GM23248 (cell line): Measurements from ENCODE around the gene ACSL4. TPM values are rescaled to one million over a fixed set of nuclear protein-coding genes. Genes with fewer than 3 reads are reported as not detected.

Experiments used
- DNase-seq: peaks from one replicate; pipeline ENCODE4 v3.0.0-alpha.2; 2015
- H2AFZ ChIP-seq: fragments of 200-600 bp; sonication (generic); 2 replicates; pipeline ENCODE4 v1.6.1; 2016; ENCODE audit warnings: antibody characterized with exemption
- H3F3A ChIP-seq: fragments of 200-600 bp; sonication (generic); 2 replicates; pipeline ENCODE4 v1.6.1; 2016; ENCODE audit warnings: mild to moderate bottlenecking, antibody characterized with exemption, mixed run types; ENCODE audit not compliant: insufficient read depth
- H3K27ac ChIP-seq: fragments of 200-600 bp; sonication (generic); 2 replicates; pipeline ENCODE4 v1.5.1; 2016; ENCODE audit warnings: mild to moderate bottlenecking
- H3K27me3 ChIP-seq: fragments of 200-600 bp; sonication (generic); replicated peaks from 2 replicates; pipeline ENCODE4 v1.6.1; 2016; ENCODE audit warnings: mild to moderate bottlenecking; ENCODE audit not compliant: insufficient read depth
- H3K36me3 ChIP-seq: fragments of 200-600 bp; sonication (generic); 2 replicates; pipeline ENCODE4 v1.6.1; 2016; ENCODE audit warnings: low read depth, mild to moderate bottlenecking
- H3K4me1 ChIP-seq: fragments of 200-600 bp; sonication (generic); 2 replicates; pipeline ENCODE4 v1.6.1; 2016; ENCODE audit warnings: mild to moderate bottlenecking; ENCODE audit not compliant: insufficient read depth
- H3K4me2 ChIP-seq: fragments of 200-600 bp; sonication (generic); one replicate; pipeline ENCODE4 v1.6.1; 2016; ENCODE audit warnings: mild to moderate bottlenecking; ENCODE audit not compliant: unreplicated experiment
- H3K4me3 ChIP-seq: fragments of 200-600 bp; sonication (generic); 2 replicates; pipeline ENCODE4 v1.5.1; 2016; ENCODE audit warnings: mild to moderate bottlenecking
- H3K79me2 ChIP-seq: fragments of 200-600 bp; sonication (generic); 2 replicates; pipeline ENCODE4 v1.6.1; 2016; ENCODE audit warnings: mild to moderate bottlenecking; ENCODE audit not compliant: insufficient read depth
- H3K9ac ChIP-seq: fragments of 200-600 bp; sonication (generic); 2 replicates; pipeline ENCODE4 v1.6.1; 2016; ENCODE audit warnings: mild to moderate bottlenecking
- H3K9me2 ChIP-seq: fragments of 200-600 bp; sonication (generic); 2 replicates; pipeline ENCODE4 v1.6.1; 2016; ENCODE audit warnings: mixed run types, mild to moderate bottlenecking, moderate library complexity; ENCODE audit not compliant: insufficient read depth
- H3K9me3 ChIP-seq: fragments of 200-600 bp; sonication (generic); one replicate; pipeline ENCODE4 v1.6.1; 2017; ENCODE audit warnings: low read depth
- H4K20me1 ChIP-seq: fragments of 200-600 bp; sonication (generic); 2 replicates; pipeline ENCODE4 v1.6.0; 2016; ENCODE audit not compliant: insufficient read depth
- EZH2 ChIP-seq: fragments of 200-600 bp; sonication (generic); IDR thresholded peaks from 2 replicates; pipeline ENCODE4 v1.6.1; 2018; ENCODE audit warnings: antibody characterized with exemption, mild to moderate bottlenecking; ENCODE audit not compliant: insufficient read depth, poor library complexity, severe bottlenecking
- EZH2phosphoT487 ChIP-seq: fragments of 200-600 bp; sonication (generic); IDR thresholded peaks from 2 replicates; pipeline ENCODE4 v1.6.1; 2018; ENCODE audit warnings: antibody characterized with exemption, moderate library complexity, mild to moderate bottlenecking, low read depth; ENCODE audit not compliant: insufficient read depth
- WGBS, 2 experiments: methylation state at CpG; one replicate each; pipeline ENCODE4 v1.1.6; 2015 to 2017; ENCODE audit warnings: low lambda C conversion rate in 2 of 2, low coverage in 1 of 2; ENCODE audit errors: missing lambda C conversion rate in 2 of 2; 5-methylcytosine and 5-hydroxymethylcytosine counted together
- in situ Hi-C: fragments of 300-500 bp; cut with MboI; formaldehyde crosslinking; loops from 2 replicates; pipeline ENCODE4 v1.15.0; 2020
- polyA plus RNA-seq: library from polyadenylated mRNA; unstranded; fragments of >200 nt; fragmentation: Nextera tagmentation; extraction: Ambion mirVana; gene quantifications from 2 replicates; pipeline ENCODE4 v1.2.1, GENCODE V29; 2016
- total RNA-seq: library from RNA; depleted of rRNA; stranded (reverse); fragments of >200 nt; shearing (Covaris generic); gene quantifications from 2 replicates; pipeline ENCODE4 v1.2.3, GENCODE V29; 2014

The ACSL4 gene
- total and polyA plus RNA-seq, 2 experiments from 2014 or later: 33.2 to 81.7 TPM

GRCh38 chrX:109760922-109761250 is 27.8 kb upstream of the ACSL4 start:
- Histone ChIP-seq H3K9me2 (no peaks in the 10 kb centered on the region), H3K27ac (no peak overlapping the region), H3K9me3 (no peaks in the 10 kb centered on the region), H3K27me3 (no peaks in the 10 kb centered on the region), H3K4me3 (no peak overlapping the region), H3K9ac (no peak overlapping the region), H3K4me1 (no peaks in the 10 kb centered on the region), H2AFZ (no peak overlapping the region), H3F3A (no peaks in the 10 kb centered on the region), H3K79me2 (no peaks in the 10 kb centered on the region), H4K20me1 (no peaks in the 10 kb centered on the region), H3K4me2 (no peak overlapping the region), H3K36me3 (no peaks in the 10 kb centered on the region)
- no peak for DNase-seq
- TF ChIP-seq EZH2phosphoT487 (no peak), EZH2 (no peak)
- in situ Hi-C loops: no loop called here
- WGBS, 2 experiments: 27 to 41% methylated on average over 2 of the region's 2 CpGs

- in situ Hi-C loops: no loop called here
- no peak overlapping the region for H2AFZ ChIP-seq
- WGBS, 2 experiments: 52 to 75% methylated on average over 4 to 5 of the region's 5 CpGs
- DNase-seq: no peak
- H3K36me3 ChIP-seq: no peaks in the 10 kb centered on the region
- no peaks in the 10 kb centered on the region for H3K79me2 ChIP-seq
- no peaks in the 10 kb centered on the region for H3K27me3 ChIP-seq
- no peaks in the 10 kb centered on the region for H3K9me3 ChIP-seq
- H3K27ac ChIP-seq: no peak overlapping the region
- no peaks in the 10 kb centered on the region for H3K9me2 ChIP-seq
- no peaks in the 10 kb centered on the region for H3K4me1 ChIP-seq
- TF ChIP-seq EZH2 (no peak), EZH2phosphoT487 (no peak)
- H3K4me2 ChIP-seq: no peak overlapping the region
- no peak overlapping the region for H3K4me3 ChIP-seq
- no peak overlapping the region for H3K9ac ChIP-seq
- H4K20me1 ChIP-seq: no peaks in the 10 kb centered on the region
- no peaks in the 10 kb centered on the region for H3F3A ChIP-seq
These were observed 27.3 kb upstream of the ACSL4 start for GRCh38 chrX:109760209-109760921.

GRCh38 chrX:109753256-109753655 is 20.2 kb upstream of the ACSL4 start:
- no peaks in the 10 kb centered on the region for H3K79me2 ChIP-seq
- DNase-seq: no peak
- no peak overlapping the region for H2AFZ ChIP-seq
- no peaks in the 10 kb centered on the region for H3K27me3 ChIP-seq
- H3K36me3 ChIP-seq: no peaks in the 10 kb centered on the region
- no peaks in the 10 kb centered on the region for H3K4me1 ChIP-seq
- H3K4me2 ChIP-seq: no peak overlapping the region
- 60 to 71% methylated on average over 1 of the region's 4 CpGs for WGBS, 2 experiments
- H3K9me2 ChIP-seq: no peaks in the 10 kb centered on the region
- H3F3A ChIP-seq: no peaks in the 10 kb centered on the region
- in situ Hi-C loops: no loop called here
- no peaks in the 10 kb centered on the region for H3K9me3 ChIP-seq
- H4K20me1 ChIP-seq: no peaks in the 10 kb centered on the region
- H3K27ac ChIP-seq: no peak overlapping the region
- TF ChIP-seq EZH2: no peak
- no peak for TF ChIP-seq EZH2phosphoT487
- H3K4me3 ChIP-seq: no peak overlapping the region
- no peak overlapping the region for H3K9ac ChIP-seq

- no peaks in the 10 kb centered on the region for H3K27me3 ChIP-seq
- no peak for DNase-seq
- H3K27ac ChIP-seq: no peak overlapping the region
- H3K9me2 ChIP-seq: no peaks in the 10 kb centered on the region
- H3F3A ChIP-seq: no peaks in the 10 kb centered on the region
- H3K79me2 ChIP-seq: no peaks in the 10 kb centered on the region
- H2AFZ ChIP-seq: no peak overlapping the region
- H3K9me3 ChIP-seq: no peaks in the 10 kb centered on the region
- H3K9ac ChIP-seq: no peak overlapping the region
- no peak for TF ChIP-seq EZH2phosphoT487
- no peak for TF ChIP-seq EZH2
- WGBS, 2 experiments: 72 to 83% methylated on average over 2 of the region's 2 CpGs
- no peak overlapping the region for H3K4me3 ChIP-seq
- no peaks in the 10 kb centered on the region for H4K20me1 ChIP-seq
- no peaks in the 10 kb centered on the region for H3K36me3 ChIP-seq
- no peak overlapping the region for H3K4me2 ChIP-seq
- in situ Hi-C loops: no loop called here
- no peaks in the 10 kb centered on the region for H3K4me1 ChIP-seq
These were observed 18.6 kb upstream of the ACSL4 start for GRCh38 chrX:109751698-109752097.

- Histone ChIP-seq H3F3A (no peaks in the 10 kb centered on the region), H3K27ac (no peak overlapping the region), H3K4me2 (no peak overlapping the region), H3K9me2 (no peaks in the 10 kb centered on the region), H3K4me3 (no peak overlapping the region), H2AFZ (no peak overlapping the region), H3K4me1 (no peaks in the 10 kb centered on the region), H3K27me3 (no peaks in the 10 kb centered on the region), H3K79me2 (no peaks in the 10 kb centered on the region), H4K20me1 (no peaks in the 10 kb centered on the region), H3K9me3 (no peaks in the 10 kb centered on the region), H3K36me3 (no peaks in the 10 kb centered on the region), H3K9ac (no peak overlapping the region)
- in situ Hi-C loops: no loop called here
- DNase-seq: no peak
- 97 to 100% methylated on average over 2 to 6 of the region's 14 CpGs for WGBS, 2 experiments
- TF ChIP-seq EZH2 (no peak), EZH2phosphoT487 (no peak)
These were observed 16.1 kb upstream of the ACSL4 start for GRCh38 chrX:109749207-109749606.
